Measurements from ENCODE around the gene ABCB9.

- TF ChIP-seq, protein P1, sequence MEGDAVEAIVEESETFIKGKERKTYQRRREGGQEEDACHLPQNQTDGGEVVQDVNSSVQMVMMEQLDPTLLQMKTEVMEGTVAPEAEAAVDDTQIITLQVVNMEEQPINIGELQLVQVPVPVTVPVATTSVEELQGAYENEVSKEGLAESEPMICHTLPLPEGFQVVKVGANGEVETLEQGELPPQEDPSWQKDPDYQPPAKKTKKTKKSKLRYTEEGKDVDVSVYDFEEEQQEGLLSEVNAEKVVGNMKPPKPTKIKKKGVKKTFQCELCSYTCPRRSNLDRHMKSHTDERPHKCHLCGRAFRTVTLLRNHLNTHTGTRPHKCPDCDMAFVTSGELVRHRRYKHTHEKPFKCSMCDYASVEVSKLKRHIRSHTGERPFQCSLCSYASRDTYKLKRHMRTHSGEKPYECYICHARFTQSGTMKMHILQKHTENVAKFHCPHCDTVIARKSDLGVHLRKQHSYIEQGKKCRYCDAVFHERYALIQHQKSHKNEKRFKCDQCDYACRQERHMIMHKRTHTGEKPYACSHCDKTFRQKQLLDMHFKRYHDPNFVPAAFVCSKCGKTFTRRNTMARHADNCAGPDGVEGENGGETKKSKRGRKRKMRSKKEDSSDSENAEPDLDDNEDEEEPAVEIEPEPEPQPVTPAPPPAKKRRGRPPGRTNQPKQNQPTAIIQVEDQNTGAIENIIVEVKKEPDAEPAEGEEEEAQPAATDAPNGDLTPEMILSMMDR (IDR thresholded peaks at IDR 0.05): no peak
- no peak for TF ChIP-seq ZFX (IDR thresholded peaks at IDR 0.05; ENCODE audit: borderline replicate concordance)
Measured at GRCh38 chr12:122966743-122967550, 684 bp upstream of the ABCB9 start.
